GM21526 (cell line): ENCODE data around the gene TPCN2.
"Not testable (repeated sequence)": the region's sequence is repeated elsewhere in the genome, so short reads cannot be mapped to it uniquely, and the experiment has no call there.

Experiments
- ATAC-seq: cut with Tn5 transposase; IDR thresholded peaks from one replicate; pipeline ENCODE4 v1.9.1; 2021; ENCODE audit warnings: moderate library complexity; ENCODE audit not compliant: unreplicated experiment, low FRiP score

Gene TPCN2

GRCh38 chr11:69123593-69124545 lies 75.1 kb downstream of the TPCN2 start:
- ATAC-seq = no peak

- ATAC-seq = no peak
Measured at GRCh38 chr11:69125861-69126260, 77.1 kb downstream of the TPCN2 start.

GRCh38 chr11:69126286-69126685 lies 77.6 kb downstream of the TPCN2 start:
- ATAC-seq = no peak

- no peak for ATAC-seq
Measured at GRCh38 chr11:69127081-69127850, 78.5 kb downstream of the TPCN2 start.

- ATAC-seq = no peak
Measured at GRCh38 chr11:69127884-69128283, 79.2 kb downstream of the TPCN2 start.

- ATAC-seq = no peak
Measured at GRCh38 chr11:69129053-69129452, 80.3 kb downstream of the TPCN2 start.

- ATAC-seq = no peak
Measured at GRCh38 chr11:69129647-69130046, 80.9 kb downstream of the TPCN2 start.

- ATAC-seq = no peak
Measured at GRCh38 chr11:69130654-69131053, 81.9 kb downstream of the TPCN2 start.

GRCh38 chr11:69131121-69131566 lies 82.4 kb downstream of the TPCN2 start:
- no peak for ATAC-seq

GRCh38 chr11:69131644-69132300 lies 83.0 kb downstream of the TPCN2 start:
- no peak for ATAC-seq

- no peak for ATAC-seq
Measured at GRCh38 chr11:69132301-69132670, 83.6 kb downstream of the TPCN2 start.

- no peak for ATAC-seq
Measured at GRCh38 chr11:69133251-69133650, 84.5 kb downstream of the TPCN2 start.

GRCh38 chr11:69134182-69134581 lies 85.5 kb downstream of the TPCN2 start:
- ATAC-seq = not testable (repeated sequence)

GRCh38 chr11:69134957-69135356 lies 86.2 kb downstream of the TPCN2 start:
- ATAC-seq = no peak

GRCh38 chr11:69135420-69136363 lies 87.0 kb downstream of the TPCN2 start:
- ATAC-seq = no peak

GRCh38 chr11:69136471-69136870 lies 87.7 kb downstream of the TPCN2 start:
- no peak for ATAC-seq

GRCh38 chr11:69137151-69137844 lies 88.6 kb downstream of the TPCN2 start:
- ATAC-seq = no peak

- no peak for ATAC-seq
Measured at GRCh38 chr11:69138265-69138664, 89.5 kb downstream of the TPCN2 start.

- not testable (repeated sequence) for ATAC-seq
Measured at GRCh38 chr11:69140161-69140560, 91.4 kb downstream of the TPCN2 start.
